ENCODE data around the gene IL17B.

GRCh38 chr5:149410721-149411432, 31.8 kb upstream of the IL17B start:
- TF ChIP-seq CTCF (conservative IDR thresholded peaks at IDR 0.05; ENCODE audit: low read length) (no peak), EZH2phosphoT487 (IDR thresholded peaks at IDR 0.05; ENCODE audit: borderline replicate concordance, low read depth, low read length) (no peak)

All from OCI-LY7 (cell line).